BJ (cell line): ENCODE measurements around the gene RFESD. TPM values are rescaled to one million over a fixed set of nuclear protein-coding genes. Genes with fewer than 3 reads are reported as not detected.

Source experiments
- CTCF ChIA-PET: fragments of 350-600 bp; formaldehyde crosslinking; extraction: SDS; loops from one replicate; lab custom pipeline; 2021; ENCODE audit warnings: antibody characterized with exemption, inconsistent platforms; lab: Yijun Ruan, JAX
- POLR2A ChIA-PET: fragments of 300-600 bp; sonication (Branson Sonifier 250); formaldehyde crosslinking; extraction: SDS; loops from one replicate; lab custom pipeline; 2021; ENCODE audit warnings: antibody characterized with exemption; lab: Charles Lee
- DNase-seq: peaks from one replicate; pipeline ENCODE4 v3.0.0-alpha.2; 2011; ENCODE audit warnings: low read depth
- H3K27me3 ChIP-seq: 2 replicates; pipeline ENCODE4 v1.6.0; 2011; ENCODE audit warnings: low read length; ENCODE audit not compliant: control insufficient read depth, insufficient read depth
- H3K36me3 ChIP-seq: 2 replicates; pipeline ENCODE4 v1.5.1; 2011; ENCODE audit warnings: low read length; ENCODE audit not compliant: control insufficient read depth, insufficient read depth
- H3K4me3 ChIP-seq: 2 replicates; pipeline ENCODE4 v1.5.1; 2011; ENCODE audit warnings: low read depth, mild to moderate bottlenecking, control low read depth, low read length
- polyA plus RNA-seq: library from polyadenylated mRNA; depleted of rRNA; stranded (reverse); fragments of >200 nt; gene quantifications from 2 replicates; pipeline ENCODE4 v1.2.3, GENCODE V29; 2011
- TF ChIP-seq, protein P1 (sequence below): IDR thresholded peaks from 2 replicates; pipeline ENCODE4 v1.5.1; 2011; ENCODE audit warnings: low read depth, mild to moderate bottlenecking, control low read depth, inconsistent platforms, low read length, moderate library complexity; ENCODE audit not compliant: insufficient read depth

RFESD gene
- polyA plus RNA-seq, 1 experiment, result 1.1 TPM

DNA sequence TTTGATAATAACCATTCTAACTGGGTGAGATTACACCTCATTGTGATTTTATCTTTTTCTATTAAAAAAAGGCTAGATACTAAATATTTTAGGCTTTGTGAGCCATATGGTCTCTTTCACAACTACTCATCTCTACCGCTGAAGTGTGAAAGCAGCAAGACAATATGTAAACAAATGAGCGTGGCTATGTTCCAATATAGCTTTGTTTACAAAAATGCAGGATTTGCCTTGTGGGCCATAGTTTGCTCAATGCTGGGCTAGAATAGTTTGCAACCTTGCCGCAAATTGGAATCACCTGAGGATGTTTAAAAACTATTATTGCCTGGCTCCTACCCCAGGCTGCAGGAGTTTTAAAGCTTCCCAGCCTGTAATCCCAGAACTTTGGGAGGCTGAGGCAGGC is 36.9 kb upstream of the RFESD start:
- Histone ChIP-seq H3K27me3 (no peaks in the 10 kb centered on the region), H3K36me3 (no peaks in the 10 kb centered on the region), H3K4me3 (no peak overlapping the region)
- no peak for DNase-seq
- TF ChIP-seq, protein P1, sequence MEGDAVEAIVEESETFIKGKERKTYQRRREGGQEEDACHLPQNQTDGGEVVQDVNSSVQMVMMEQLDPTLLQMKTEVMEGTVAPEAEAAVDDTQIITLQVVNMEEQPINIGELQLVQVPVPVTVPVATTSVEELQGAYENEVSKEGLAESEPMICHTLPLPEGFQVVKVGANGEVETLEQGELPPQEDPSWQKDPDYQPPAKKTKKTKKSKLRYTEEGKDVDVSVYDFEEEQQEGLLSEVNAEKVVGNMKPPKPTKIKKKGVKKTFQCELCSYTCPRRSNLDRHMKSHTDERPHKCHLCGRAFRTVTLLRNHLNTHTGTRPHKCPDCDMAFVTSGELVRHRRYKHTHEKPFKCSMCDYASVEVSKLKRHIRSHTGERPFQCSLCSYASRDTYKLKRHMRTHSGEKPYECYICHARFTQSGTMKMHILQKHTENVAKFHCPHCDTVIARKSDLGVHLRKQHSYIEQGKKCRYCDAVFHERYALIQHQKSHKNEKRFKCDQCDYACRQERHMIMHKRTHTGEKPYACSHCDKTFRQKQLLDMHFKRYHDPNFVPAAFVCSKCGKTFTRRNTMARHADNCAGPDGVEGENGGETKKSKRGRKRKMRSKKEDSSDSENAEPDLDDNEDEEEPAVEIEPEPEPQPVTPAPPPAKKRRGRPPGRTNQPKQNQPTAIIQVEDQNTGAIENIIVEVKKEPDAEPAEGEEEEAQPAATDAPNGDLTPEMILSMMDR, result no peak
- POLR2A ChIA-PET, result no interaction called here
- CTCF ChIA-PET, result interaction anchor here (0.9 kb wide), 1 partner anchor 11 kb away, joined by 3 read pairs; no protein-coding TSS in a partner anchor

DNA sequence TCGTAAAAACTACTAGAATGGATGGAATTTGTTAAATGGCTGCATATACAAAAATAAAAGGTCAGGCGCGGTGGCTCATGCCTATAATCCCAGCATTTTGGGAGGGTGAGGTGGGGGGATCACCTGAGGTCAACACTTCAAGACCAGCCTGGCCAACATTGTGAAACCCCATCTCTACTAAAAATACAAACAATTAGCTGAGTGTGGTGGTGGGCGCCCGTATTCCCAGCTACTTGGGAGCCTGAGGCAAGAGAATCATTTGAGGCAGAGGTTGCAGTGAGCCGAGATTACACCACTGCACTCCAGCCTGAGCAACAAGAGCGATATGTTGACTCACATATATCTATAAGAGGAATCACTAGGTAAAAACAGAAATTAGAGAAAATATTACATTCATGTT is 36.0 kb upstream of the RFESD start:
- Histone ChIP-seq H3K27me3 (no peaks in the 10 kb centered on the region), H3K36me3 (no peaks in the 10 kb centered on the region), H3K4me3 (no peak overlapping the region)
- POLR2A ChIA-PET, result no interaction called here
- CTCF ChIA-PET, result interaction anchor here (0.9 kb wide), 1 partner anchor 10 kb away, joined by 3 read pairs; no protein-coding TSS in a partner anchor
- TF ChIP-seq, protein P1, result no peak
- no peak for DNase-seq

DNA sequence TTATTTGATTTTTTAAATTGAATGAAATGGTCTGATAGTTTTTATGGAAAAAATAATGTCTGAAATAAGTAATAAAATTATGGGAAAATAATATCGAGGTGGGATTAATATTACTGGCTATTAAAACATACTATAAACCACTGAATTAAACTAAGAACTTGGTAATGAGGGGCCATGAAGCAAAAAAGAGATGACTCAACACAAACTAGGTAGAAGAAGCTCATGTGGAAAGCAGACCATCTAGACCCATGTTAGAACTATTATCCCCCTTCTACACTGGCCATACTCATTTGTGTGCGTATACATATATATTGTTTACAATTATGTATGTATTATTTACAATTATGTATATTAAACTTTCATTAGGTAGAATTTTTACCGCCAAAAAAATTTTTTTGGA is 35.2 kb upstream of the RFESD start:
- no peak for DNase-seq
- TF ChIP-seq, protein P1, result no peak
- Histone ChIP-seq H3K4me3 (no peak overlapping the region), H3K36me3 (no peaks in the 10 kb centered on the region), H3K27me3 (no peaks in the 10 kb centered on the region)
- ChIA-PET CTCF (no interaction called here), POLR2A (no interaction called here)

DNA sequence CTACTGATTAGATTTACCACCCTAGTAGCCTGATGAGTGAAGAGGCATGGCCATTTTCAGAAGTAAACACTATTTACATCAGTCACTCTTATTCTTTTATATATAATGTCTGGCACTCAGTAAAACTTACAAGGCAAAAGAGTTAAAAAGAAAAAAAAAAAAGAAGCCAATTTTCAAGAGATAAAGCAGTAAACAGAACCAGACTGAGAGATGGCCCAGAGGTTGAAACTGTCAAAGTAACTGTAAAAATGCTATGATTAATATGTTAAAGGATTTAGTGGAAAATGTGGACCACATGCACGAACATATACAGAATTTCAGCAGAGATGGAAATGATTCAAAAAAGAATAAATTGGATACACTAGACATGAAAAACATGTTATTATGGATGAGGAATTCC is 33.1 kb upstream of the RFESD start:
- ChIA-PET CTCF (no interaction called here), POLR2A (no interaction called here)
- TF ChIP-seq, protein P1, result no peak
- Histone ChIP-seq H3K4me3 (no peak overlapping the region), H3K36me3 (no peaks in the 10 kb centered on the region), H3K27me3 (no peaks in the 10 kb centered on the region)
- no peak for DNase-seq

DNA sequence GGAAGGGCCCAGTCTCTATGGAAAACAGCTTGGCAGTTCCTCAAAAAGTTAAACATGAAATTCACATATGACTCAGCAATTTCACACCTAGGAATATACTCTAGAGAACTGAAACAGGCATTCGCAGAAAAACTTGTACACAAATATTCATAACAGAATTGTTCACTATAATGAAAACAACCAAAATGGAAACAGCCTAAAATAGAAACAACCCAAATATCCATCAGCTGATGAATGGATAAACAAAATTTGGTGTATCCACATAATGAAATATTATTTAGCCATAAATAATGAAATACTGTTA is 31.5 kb upstream of the RFESD start:
- ChIA-PET POLR2A (no interaction called here), CTCF (no interaction called here)
- Histone ChIP-seq H3K4me3 (no peak overlapping the region), H3K27me3 (no peaks in the 10 kb centered on the region), H3K36me3 (no peaks in the 10 kb centered on the region)
- DNase-seq, result no peak
- TF ChIP-seq, protein P1, result no peak
